22Rv1 (cell line): ENCODE data around the gene MCM3AP.

Experiments used
- H3K27ac ChIP-seq: fragments of 450-650 bp; 2 replicates; pipeline ENCODE4 v1.5.1; 2017
- CTCF ChIP-seq: fragments of 450-650 bp; IDR thresholded peaks from 2 replicates; pipeline ENCODE4 v1.5.1; 2017; ENCODE audit warnings: mild to moderate bottlenecking
- ZFX ChIP-seq: fragments of 450-650 bp; IDR thresholded peaks from 2 replicates; pipeline ENCODE4 v1.6.1; 2017; ENCODE audit warnings: antibody characterized with exemption, borderline replicate concordance

The MCM3AP gene

GRCh38 chr21:46220847-46221246, 64.6 kb downstream of the MCM3AP start:
- no peak overlapping the region for H3K27ac ChIP-seq
- no peak for TF ChIP-seq ZFX
- no peak for TF ChIP-seq CTCF

GRCh38 chr21:46220275-46220810, 65.1 kb downstream of the MCM3AP start:
- H3K27ac ChIP-seq = no peak overlapping the region
- TF ChIP-seq ZFX (no peak), CTCF (no peak)

GRCh38 chr21:46219591-46220239, 65.7 kb downstream of the MCM3AP start:
- TF ChIP-seq ZFX = no peak
- no peak for TF ChIP-seq CTCF
- H3K27ac ChIP-seq = no peak overlapping the region

- TF ChIP-seq ZFX = no peak
- no peak for TF ChIP-seq CTCF
- no peak overlapping the region for H3K27ac ChIP-seq
These were observed 66.4 kb downstream of the MCM3AP start for GRCh38 chr21:46218906-46219590.

- no peak for TF ChIP-seq ZFX
- no peak for TF ChIP-seq CTCF
- H3K27ac ChIP-seq = no peak overlapping the region
These were observed 67.8 kb downstream of the MCM3AP start for GRCh38 chr21:46217511-46218196.

- H3K27ac ChIP-seq = no peak overlapping the region
- TF ChIP-seq ZFX = no peak
- TF ChIP-seq CTCF = no peak
These were observed 69.2 kb downstream of the MCM3AP start for GRCh38 chr21:46216132-46216747.
